Left renal pelvis (tissue), 4 donors: ENCODE results near the gene STIM1. TPM values are rescaled to one million over a fixed set of nuclear protein-coding genes. Genes with fewer than 3 reads are reported as not detected.

ENCODE experiments used
- polyA plus RNA-seq, 4 donors: library from polyadenylated mRNA; unstranded; fragments of 120-200 nt; gene quantifications; one replicate each; pipeline ENCODE4 v1.2.1, GENCODE V29; 2013; ENCODE audit not compliant: insufficient read length in 4 of 4

STIM1 gene
- polyA plus RNA-seq, 4 donors = 30.4 to 68.4 (median 37.2) TPM

Other genes with a start within 250 kb of the STIM1 start
- 1 to 10 TPM; 3.2 to 5.1 (median 3.8) TPM for gene ART5, start 213.7 kb upstream of the STIM1 start, polyA plus RNA-seq
- gene ART1, start 210.5 kb upstream of the STIM1 start, polyA plus RNA-seq = not detected
- 1 to 10 TPM in 2 of 4 donors, under 1 TPM in 2; 0.77 to 3.5 (median 1.2) TPM for gene CHRNA10, start 184.3 kb upstream of the STIM1 start, polyA plus RNA-seq
- 10 to 100 TPM; 49.0 to 72.1 (median 63.8) TPM for gene NUP98, start 58.1 kb upstream of the STIM1 start, polyA plus RNA-seq
- 10 to 100 TPM; 28.2 to 50.9 (median 39.3) TPM for gene PGAP2, start 47.1 kb upstream of the STIM1 start, polyA plus RNA-seq
- 10 to 100 TPM; 22.0 to 30.5 (median 25.8) TPM for gene RHOG, start 14.7 kb upstream of the STIM1 start, polyA plus RNA-seq
- gene RRM1, start 239.1 kb downstream of the STIM1 start, polyA plus RNA-seq = 10 to 100 TPM; 57.1 to 84.2 (median 71.0) TPM